Measurements from ENCODE around the gene PKLR. TPM values are rescaled to one million over a fixed set of nuclear protein-coding genes. Genes with fewer than 3 reads are reported as not detected.

The PKLR gene
- total and polyA plus RNA-seq, 7 donors: 0.01 TPM; not detected in 6

DNA sequence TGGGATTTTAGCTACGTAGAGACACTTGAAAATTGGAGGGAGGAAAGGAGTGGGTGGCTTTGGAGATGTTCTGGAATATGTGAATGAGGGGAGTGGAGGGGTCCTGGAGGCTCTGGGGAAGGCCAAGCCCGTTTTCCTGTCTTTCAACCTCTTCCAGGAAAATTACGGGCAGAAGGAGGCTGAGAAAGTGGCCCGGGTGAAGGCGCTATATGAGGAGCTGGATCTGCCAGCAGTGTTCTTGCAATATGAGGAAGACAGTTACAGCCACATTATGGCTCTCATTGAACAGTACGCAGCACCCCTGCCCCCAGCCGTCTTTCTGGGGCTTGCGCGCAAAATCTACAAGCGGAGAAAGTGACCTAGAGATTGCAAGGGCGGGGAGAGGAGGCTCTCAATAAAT lies 19.0 kb upstream of the PKLR start:
- DNase-seq (no peak), ATAC-seq (no peak)
- Histone ChIP-seq H3K27me3 (ENCODE audit: insufficient read depth in 3 of 3, low read length in 2 of 3) (no peaks in the 10 kb centered on the region), H3K9me3 (no peaks in the 10 kb centered on the region), H3K4me3 (peak overlapping the region; percentile 96), H3K4me1 (peaks cover 22% of the 10 kb centered on the region), H3K36me3 (ENCODE audit: insufficient read depth in 1 of 2, low read depth in 1 of 2) (peaks cover 0 to 24% of the 10 kb centered on the region in 2 donors), H3K27ac (peak overlapping the region; percentile 9)
- no peak for TF ChIP-seq CTCF (IDR thresholded peaks at IDR 0.05)
- intact Hi-C loops (cut with DNase I): loop anchor here (5.0 to 10.0 kb wide), 3 partner anchors 43 to 275 kb away; partner anchors contain the start of gene HCN3 (in 1 of the 2)
- WGBS, 3 donors: 35 to 36% (median 36%) methylated on average over 11 of the region's 11 CpGs

- 69 to 73% (median 70%) methylated on average over 5 of the region's 5 CpGs for WGBS, 3 donors
- TF ChIP-seq CTCF (IDR thresholded peaks at IDR 0.05): no peak
These were observed 18.3 kb upstream of the PKLR start for GRCh38 chr1:155319536-155319935.

GRCh38 chr1:155318082-155318481 lies 16.8 kb upstream of the PKLR start:
- Histone ChIP-seq H3K4me1 (peaks cover 20% of the 10 kb centered on the region), H3K4me3 (no peak overlapping the region), H3K27me3 (ENCODE audit: insufficient read depth in 3 of 3, low read length in 2 of 3) (no peaks in the 10 kb centered on the region), H3K27ac (no peak overlapping the region), H3K9me3 (no peaks in the 10 kb centered on the region), H3K36me3 (ENCODE audit: insufficient read depth in 1 of 2, low read depth in 1 of 2) (peaks cover 3 to 44% of the 10 kb centered on the region in 2 donors)
- WGBS, 3 donors: 92 to 97% (median 92%) methylated on average over 9 of the region's 9 CpGs
- no peak for TF ChIP-seq CTCF (IDR thresholded peaks at IDR 0.05)
- DNase-seq: no peak
- no peak for ATAC-seq
- intact Hi-C loops (cut with DNase I): no loop called here

More at GRCh38 chr1:155319536-155319935, 18.3 kb upstream of the PKLR start:
- Histone ChIP-seq H3K9me3 (no peaks in the 10 kb centered on the region), H3K4me3 (no peak overlapping the region), H3K27me3 (ENCODE audit: insufficient read depth in 3 of 3, low read length in 2 of 3) (no peaks in the 10 kb centered on the region), H3K27ac (no peak overlapping the region), H3K4me1 (peaks cover 20% of the 10 kb centered on the region), H3K36me3 (ENCODE audit: insufficient read depth in 1 of 2, low read depth in 1 of 2) (peaks cover 0 to 31% of the 10 kb centered on the region in 2 donors)
- ATAC-seq (no peak), DNase-seq (no peak)
- intact Hi-C loops (cut with DNase I): no loop called here

DNA sequence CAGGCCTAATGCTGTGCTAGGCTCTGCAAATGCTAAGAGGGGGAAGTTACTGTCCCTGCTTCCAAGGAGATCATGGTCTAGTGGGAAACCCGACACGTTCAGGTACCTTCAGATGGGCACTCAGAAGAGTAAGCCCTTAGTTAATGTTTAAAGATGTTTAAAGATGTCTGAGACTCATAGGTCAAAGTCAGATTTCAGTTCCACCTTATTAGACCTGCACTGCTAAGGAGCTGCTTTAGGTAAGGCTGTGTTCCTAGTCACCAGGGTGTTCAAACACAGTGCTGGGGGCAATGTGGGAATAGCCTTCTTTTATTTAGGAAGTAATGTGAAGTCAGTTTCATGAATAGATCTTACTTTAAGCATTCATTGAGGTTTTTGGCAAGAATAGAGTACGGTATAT lies 15.7 kb upstream of the PKLR start:
- intact Hi-C loops (cut with DNase I): no loop called here
- Histone ChIP-seq H3K36me3 (ENCODE audit: insufficient read depth in 1 of 2, low read depth in 1 of 2) (peaks cover 3 to 56% of the 10 kb centered on the region in 2 donors), H3K9me3 (no peaks in the 10 kb centered on the region), H3K4me1 (peaks cover 10% of the 10 kb centered on the region), H3K27ac (no peak overlapping the region), H3K27me3 (ENCODE audit: insufficient read depth in 3 of 3, low read length in 2 of 3) (no peaks in the 10 kb centered on the region), H3K4me3 (no peak overlapping the region)
- ATAC-seq (no peak), DNase-seq (no peak)
- 94 to 96% (median 94%) methylated on average over 3 of the region's 3 CpGs for WGBS, 3 donors
- TF ChIP-seq CTCF (IDR thresholded peaks at IDR 0.05): no peak

DNA sequence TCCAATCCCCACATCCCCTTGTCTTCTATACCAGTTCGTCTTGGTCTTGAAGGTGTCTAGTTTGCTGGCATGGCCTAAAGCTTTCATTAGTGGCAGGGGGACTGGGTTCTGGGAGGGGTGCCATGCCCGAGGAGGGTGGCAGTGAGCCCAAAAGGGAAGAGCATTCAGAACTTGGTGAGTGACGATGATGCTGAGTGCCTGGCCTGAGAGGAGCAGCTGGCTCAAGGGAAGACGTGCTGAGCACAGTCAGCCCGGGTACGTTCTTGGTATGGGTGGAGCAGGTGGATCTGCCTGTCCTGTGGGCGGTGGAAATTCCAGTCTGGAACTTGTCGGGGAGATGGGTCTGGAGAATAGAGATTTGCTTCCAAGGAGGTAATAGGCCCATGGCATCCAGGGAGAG lies 12.0 kb upstream of the PKLR start:
- DNase-seq (no peak), ATAC-seq (no peak)
- no peak for TF ChIP-seq CTCF (IDR thresholded peaks at IDR 0.05)
- Histone ChIP-seq H3K36me3 (ENCODE audit: insufficient read depth in 1 of 2, low read depth in 1 of 2) (peaks cover 3 to 63% of the 10 kb centered on the region in 2 donors), H3K27me3 (ENCODE audit: insufficient read depth in 3 of 3, low read length in 2 of 3) (no peaks in the 10 kb centered on the region), H3K4me1 (peaks cover 9% of the 10 kb centered on the region), H3K4me3 (no peak overlapping the region), H3K9me3 (no peaks in the 10 kb centered on the region), H3K27ac (no peak overlapping the region)
- intact Hi-C loops (cut with DNase I): no loop called here
- WGBS, 3 donors: 62 to 71% (median 66%) methylated on average over 8 of the region's 8 CpGs
